Neutrophil (primary cell): ENCODE data around the gene PTDSS2.

Experiments
- H3K27ac ChIP-seq: fragments of 200-600 bp; sonication (generic); 2 replicates; pipeline ENCODE4 v1.5.1; 2016; ENCODE audit warnings: mild to moderate bottlenecking, moderate library complexity
- H3K27me3 ChIP-seq: fragments of 200-600 bp; sonication (generic); 2 replicates; pipeline ENCODE4 v1.6.0; 2016; ENCODE audit warnings: mild to moderate bottlenecking
- H3K36me3 ChIP-seq: fragments of 200-600 bp; sonication (generic); 2 replicates; pipeline ENCODE4 v1.5.1; 2017
- H3K4me1 ChIP-seq, 2 experiments: fragments of 200-600 bp in 1 of 2; sonication (generic) in 1 of 2; 1 replicate in 1 of 2; 2 replicates in 1 of 2; pipeline versions ENCODE4 v1.5.1 to v1.6.1; 2013 to 2016; ENCODE audit warnings: low read depth in 1 of 2, low read length in 1 of 2, mild to moderate bottlenecking in 1 of 2, moderate library complexity in 1 of 2; ENCODE audit not compliant: control insufficient read depth in 1 of 2, insufficient read depth in 1 of 2
- H3K4me3 ChIP-seq, 2 experiments: fragments of 200-600 bp in 1 of 2; sonication (generic) in 1 of 2; 1 replicate in 1 of 2; 2 replicates in 1 of 2; pipeline ENCODE4 v1.5.1; 2013 to 2016; ENCODE audit warnings: low read depth in 1 of 2, low read length in 1 of 2, mild to moderate bottlenecking in 1 of 2, moderate library complexity in 1 of 2
- H3K9me3 ChIP-seq: fragments of 200-600 bp; sonication (generic); 2 replicates; pipeline ENCODE4 v1.5.1; 2016
- TF ChIP-seq, protein P1 (sequence below): fragments of 200-600 bp; sonication (generic); IDR thresholded peaks from 2 replicates; pipeline ENCODE4 v1.5.1; 2016; ENCODE audit warnings: antibody characterized with exemption

PTDSS2 gene

DNA sequence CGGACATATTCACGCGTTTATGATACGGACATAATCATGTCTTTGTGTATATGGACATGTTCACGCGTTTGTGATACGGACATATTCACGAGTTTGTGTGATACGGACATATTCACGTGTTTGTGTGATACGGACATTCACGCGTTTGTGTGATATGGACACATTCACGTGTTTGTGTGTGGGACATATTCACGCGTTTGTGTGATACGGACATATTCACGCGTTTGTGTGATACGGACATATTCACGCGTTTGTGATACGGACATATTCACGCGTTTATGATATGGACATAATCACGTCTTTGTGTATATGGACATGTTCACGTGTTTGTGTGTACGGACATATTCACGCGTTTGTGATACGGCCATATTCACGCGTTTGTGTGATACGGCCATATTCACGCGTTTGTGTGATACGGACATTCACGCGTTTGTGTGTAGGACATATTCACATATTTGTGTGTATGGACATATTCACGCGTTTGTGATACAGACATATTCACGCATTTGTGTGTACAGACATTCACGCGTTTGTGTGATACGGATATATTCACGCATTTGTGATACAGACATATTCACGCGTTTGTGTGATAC, 24.9 kb downstream of the PTDSS2 start:
- H3K9me3 ChIP-seq = no peaks in the 10 kb centered on the region
- H3K27ac ChIP-seq = no peak overlapping the region
- no peaks in the 10 kb centered on the region for H3K27me3 ChIP-seq
- H3K4me3 ChIP-seq = no peak overlapping the region
- TF ChIP-seq, protein P1, sequence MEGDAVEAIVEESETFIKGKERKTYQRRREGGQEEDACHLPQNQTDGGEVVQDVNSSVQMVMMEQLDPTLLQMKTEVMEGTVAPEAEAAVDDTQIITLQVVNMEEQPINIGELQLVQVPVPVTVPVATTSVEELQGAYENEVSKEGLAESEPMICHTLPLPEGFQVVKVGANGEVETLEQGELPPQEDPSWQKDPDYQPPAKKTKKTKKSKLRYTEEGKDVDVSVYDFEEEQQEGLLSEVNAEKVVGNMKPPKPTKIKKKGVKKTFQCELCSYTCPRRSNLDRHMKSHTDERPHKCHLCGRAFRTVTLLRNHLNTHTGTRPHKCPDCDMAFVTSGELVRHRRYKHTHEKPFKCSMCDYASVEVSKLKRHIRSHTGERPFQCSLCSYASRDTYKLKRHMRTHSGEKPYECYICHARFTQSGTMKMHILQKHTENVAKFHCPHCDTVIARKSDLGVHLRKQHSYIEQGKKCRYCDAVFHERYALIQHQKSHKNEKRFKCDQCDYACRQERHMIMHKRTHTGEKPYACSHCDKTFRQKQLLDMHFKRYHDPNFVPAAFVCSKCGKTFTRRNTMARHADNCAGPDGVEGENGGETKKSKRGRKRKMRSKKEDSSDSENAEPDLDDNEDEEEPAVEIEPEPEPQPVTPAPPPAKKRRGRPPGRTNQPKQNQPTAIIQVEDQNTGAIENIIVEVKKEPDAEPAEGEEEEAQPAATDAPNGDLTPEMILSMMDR = no peak
- H3K4me1 ChIP-seq = no peaks in the 10 kb centered on the region
- no peaks in the 10 kb centered on the region for H3K36me3 ChIP-seq

DNA sequence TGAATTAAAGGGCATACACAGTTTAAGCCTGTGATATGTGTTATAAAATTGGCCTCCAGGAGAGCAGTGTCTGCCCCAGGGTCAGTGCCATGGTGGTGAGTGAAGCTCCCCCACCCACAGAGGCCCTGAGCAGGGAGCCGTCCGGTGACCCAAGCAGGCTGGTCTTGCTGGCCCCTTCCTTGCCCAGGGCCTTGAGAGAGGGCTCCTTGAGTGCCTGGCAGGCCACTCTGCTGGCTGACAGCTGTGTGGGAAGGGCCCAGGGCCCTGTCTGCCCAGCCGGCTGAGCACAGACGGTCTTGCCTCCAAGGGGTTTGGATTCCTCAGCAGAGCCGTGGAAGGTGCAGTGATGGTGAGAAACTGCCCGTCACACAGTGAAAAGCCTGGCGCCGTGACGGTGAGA, 25.9 kb downstream of the PTDSS2 start:
- no peak overlapping the region for H3K4me3 ChIP-seq
- no peaks in the 10 kb centered on the region for H3K36me3 ChIP-seq
- TF ChIP-seq, protein P1 = no peak
- H3K27ac ChIP-seq = no peak overlapping the region
- no peaks in the 10 kb centered on the region for H3K9me3 ChIP-seq
- H3K27me3 ChIP-seq = no peaks in the 10 kb centered on the region
- no peaks in the 10 kb centered on the region for H3K4me1 ChIP-seq

DNA sequence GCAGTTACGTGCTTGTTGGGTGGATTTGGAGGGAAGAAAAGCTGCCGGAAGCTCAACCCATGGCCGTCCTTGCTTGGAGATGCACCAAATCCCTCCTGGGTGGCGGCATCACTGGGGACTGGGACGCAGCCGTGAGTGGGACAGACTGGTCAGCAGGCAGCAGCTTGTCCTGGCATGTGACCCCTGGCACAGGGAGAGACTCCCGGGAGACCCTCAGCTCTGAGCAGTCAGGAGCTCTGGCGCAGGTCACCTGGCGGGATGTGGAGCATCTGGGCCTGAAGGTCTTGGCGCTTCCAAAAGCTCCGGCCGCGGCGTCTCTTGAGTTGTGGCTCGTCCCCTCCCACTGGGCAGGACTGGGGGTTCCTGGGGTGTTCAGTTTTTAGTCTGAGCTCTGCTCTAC, 26.3 kb downstream of the PTDSS2 start:
- TF ChIP-seq, protein P1 = no peak
- H3K4me3 ChIP-seq = no peak overlapping the region
- H3K9me3 ChIP-seq = no peaks in the 10 kb centered on the region
- H3K4me1 ChIP-seq = no peaks in the 10 kb centered on the region
- no peak overlapping the region for H3K27ac ChIP-seq
- H3K27me3 ChIP-seq = no peaks in the 10 kb centered on the region
- H3K36me3 ChIP-seq = no peaks in the 10 kb centered on the region

DNA sequence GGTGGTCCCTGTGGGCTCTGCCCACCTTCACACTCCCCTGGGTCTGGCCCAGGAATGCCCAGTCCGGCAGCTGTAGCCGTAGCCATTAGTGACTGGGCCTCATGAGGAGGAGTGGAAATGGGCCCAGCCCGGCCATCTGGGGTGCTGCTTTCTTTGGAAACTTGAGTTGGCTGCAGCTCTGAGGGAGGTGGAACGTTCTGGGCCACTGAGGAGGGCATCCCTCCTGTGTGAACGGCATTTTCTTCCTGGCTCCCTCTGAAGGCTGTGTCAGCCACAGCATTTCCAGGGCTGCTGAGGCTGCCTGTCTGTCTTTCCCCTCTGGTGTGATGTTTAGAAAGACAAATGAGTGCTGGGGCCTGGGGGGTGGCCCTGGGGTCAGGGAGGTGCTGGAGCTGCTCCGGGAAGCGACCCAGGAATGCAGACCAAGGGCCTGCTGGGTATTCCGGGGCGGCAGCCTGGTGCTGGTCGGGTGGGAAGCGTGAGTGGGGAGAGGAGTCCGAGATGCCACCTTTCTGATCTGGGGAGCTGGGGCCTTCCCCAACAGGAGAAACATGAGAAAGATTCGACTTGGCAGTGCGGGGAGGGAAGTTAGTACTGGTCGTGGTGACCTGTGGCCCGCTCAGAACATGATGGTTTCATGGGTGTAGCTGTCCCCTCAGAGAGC, 27.1 kb downstream of the PTDSS2 start:
- H3K27me3 ChIP-seq = no peaks in the 10 kb centered on the region
- no peak overlapping the region for H3K4me3 ChIP-seq
- H3K27ac ChIP-seq = no peak overlapping the region
- H3K36me3 ChIP-seq = no peaks in the 10 kb centered on the region
- H3K9me3 ChIP-seq = no peaks in the 10 kb centered on the region
- no peaks in the 10 kb centered on the region for H3K4me1 ChIP-seq
- TF ChIP-seq, protein P1 = no peak

DNA sequence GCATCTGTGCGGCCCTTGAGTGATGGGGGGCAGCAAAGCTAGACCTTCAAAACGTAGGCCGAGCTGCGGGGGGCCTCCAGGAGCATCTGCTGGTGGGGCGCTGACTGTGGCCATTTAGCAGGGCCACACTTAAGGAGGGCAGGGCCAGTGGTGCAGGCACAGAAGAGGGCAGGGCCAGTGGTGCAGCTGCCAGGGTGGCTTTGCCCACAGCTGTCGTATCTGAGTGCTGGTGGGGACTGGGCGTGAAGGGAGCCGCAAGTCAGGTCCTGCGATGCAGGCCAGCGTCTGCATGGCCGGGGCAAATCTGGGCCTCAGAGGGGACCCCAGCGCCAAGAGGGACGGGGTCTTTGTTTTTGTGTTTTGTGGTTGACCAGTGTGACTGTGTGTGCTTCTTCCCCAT, 29.2 kb downstream of the PTDSS2 start:
- Histone ChIP-seq H3K4me1 (no peaks in the 10 kb centered on the region), H3K27me3 (no peaks in the 10 kb centered on the region), H3K4me3 (no peak overlapping the region), H3K27ac (no peak overlapping the region), H3K36me3 (no peaks in the 10 kb centered on the region), H3K9me3 (no peaks in the 10 kb centered on the region)
- TF ChIP-seq, protein P1 = no peak
